Epithelial cell of prostate (primary cell): ENCODE data around the gene NOX4.
A peak's percentile ranks its signal among the peaks of the same experiment; 100 is the strongest.

Experiments used
- DNase-seq: peaks from one replicate; pipeline ENCODE4 v3.0.0-alpha.2; 2011; ENCODE audit warnings: low read depth, low spot score
- H3K27ac ChIP-seq: fragments of 450-650 bp; 2 replicates; pipeline ENCODE4 v1.5.1; 2017; ENCODE audit warnings: mild to moderate bottlenecking

Gene NOX4

GRCh38 chr11:89490981-89491690 is at the start of gene NOX4:
Gene NOX4 (minus strand): TSS chr11:89491375. CDS start chr11:89491246, 129 bp downstream.
- DNase-seq = no peak
- no peak within 1 kb of the TSS for H3K27ac ChIP-seq

- no peak overlapping the region for H3K27ac ChIP-seq
- DNase-seq = no peak
These were observed 49.7 kb upstream of the NOX4 start for GRCh38 chr11:89540826-89541225.

GRCh38 chr11:89537936-89538335 is 46.8 kb upstream of the NOX4 start:
- no peak for DNase-seq
- no peak overlapping the region for H3K27ac ChIP-seq

- H3K27ac ChIP-seq = no peak overlapping the region
- no peak for DNase-seq
These were observed 45.8 kb upstream of the NOX4 start for GRCh38 chr11:89536926-89537325.

GRCh38 chr11:89535221-89535620 is 44.0 kb upstream of the NOX4 start:
- no peak for DNase-seq
- no peak overlapping the region for H3K27ac ChIP-seq

- H3K27ac ChIP-seq = no peak overlapping the region
- DNase-seq = no peak
These were observed 38.6 kb upstream of the NOX4 start for GRCh38 chr11:89529626-89530380.

- H3K27ac ChIP-seq = no peak overlapping the region
- DNase-seq = no peak
These were observed 30.6 kb upstream of the NOX4 start for GRCh38 chr11:89521792-89522191.

GRCh38 chr11:89521294-89521693 is 30.1 kb upstream of the NOX4 start:
- no peak overlapping the region for H3K27ac ChIP-seq
- DNase-seq = no peak

GRCh38 chr11:89516496-89516895 is 25.3 kb upstream of the NOX4 start:
- no peak overlapping the region for H3K27ac ChIP-seq
- DNase-seq = no peak

GRCh38 chr11:89508544-89508943 is 17.4 kb upstream of the NOX4 start:
- H3K27ac ChIP-seq = no peak overlapping the region
- DNase-seq = no peak

- H3K27ac ChIP-seq = no peak overlapping the region
- no peak for DNase-seq
These were observed 13.1 kb upstream of the NOX4 start for GRCh38 chr11:89504270-89504669.

GRCh38 chr11:89503422-89503821 is 12.2 kb upstream of the NOX4 start:
- no peak for DNase-seq
- no peak overlapping the region for H3K27ac ChIP-seq

GRCh38 chr11:89502301-89502700 is 11.1 kb upstream of the NOX4 start:
- no peak for DNase-seq
- H3K27ac ChIP-seq = no peak overlapping the region

- no peak overlapping the region for H3K27ac ChIP-seq
- DNase-seq = no peak
These were observed 9.2 kb upstream of the NOX4 start for GRCh38 chr11:89500336-89500735.

- DNase-seq = no peak
- no peak overlapping the region for H3K27ac ChIP-seq
These were observed 7.8 kb upstream of the NOX4 start for GRCh38 chr11:89498845-89499448.

GRCh38 chr11:89495951-89496350 is 4.8 kb upstream of the NOX4 start:
- DNase-seq = peak; percentile 8
- no peak overlapping the region for H3K27ac ChIP-seq

GRCh38 chr11:89493431-89493830 is 2.3 kb upstream of the NOX4 start:
- DNase-seq = no peak
- no peak overlapping the region for H3K27ac ChIP-seq

- no peak overlapping the region for H3K27ac ChIP-seq
- DNase-seq = no peak
These were observed 584 bp downstream of the NOX4 start for GRCh38 chr11:89490602-89490980.

GRCh38 chr11:89489930-89490329 is 1.2 kb downstream of the NOX4 start:
- DNase-seq = no peak
- H3K27ac ChIP-seq = no peak overlapping the region

GRCh38 chr11:89487016-89487415 is 4.2 kb downstream of the NOX4 start:
- DNase-seq = peak; percentile 5
- H3K27ac ChIP-seq = no peak overlapping the region

GRCh38 chr11:89484896-89485295 is 6.3 kb downstream of the NOX4 start:
- DNase-seq = no peak
- H3K27ac ChIP-seq = no peak overlapping the region
